NCI-H345 treated with DMSO at 0.1 percent for 48 hours (cell line): ENCODE measurements around the gene MAP2K5.
A peak's percentile ranks its signal among the peaks of the same experiment; 100 is the strongest.
"Not testable (repeated sequence)": the region's sequence is repeated elsewhere in the genome, so short reads cannot be mapped to it uniquely, and the experiment has no call there.

Source experiments
- DNase-seq: peaks from one replicate; lab custom pipeline; 2025; ENCODE audit not compliant: unreplicated experiment; lab: John Stamatoyannopoulos, UW

MAP2K5 gene

DNA sequence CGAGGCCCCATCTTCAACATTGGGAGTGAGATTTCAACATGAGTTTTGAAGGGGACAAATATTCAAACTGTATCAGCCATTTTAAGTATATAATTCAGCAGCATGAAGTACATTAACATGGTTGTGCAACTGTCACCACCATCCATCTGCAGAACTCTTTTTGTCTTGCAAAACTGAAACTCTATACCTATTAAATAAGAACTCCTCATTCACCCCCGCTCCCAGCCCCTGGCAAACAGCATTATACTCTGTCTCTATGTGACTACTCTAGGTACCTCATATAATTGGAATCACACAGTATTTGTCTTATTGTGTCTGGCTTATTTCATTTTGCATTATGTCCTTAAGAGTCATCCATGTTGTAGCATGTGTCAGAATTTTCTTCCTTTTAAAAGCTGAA is 110.1 kb downstream of the MAP2K5 start:
- DNase-seq: no peak

DNA sequence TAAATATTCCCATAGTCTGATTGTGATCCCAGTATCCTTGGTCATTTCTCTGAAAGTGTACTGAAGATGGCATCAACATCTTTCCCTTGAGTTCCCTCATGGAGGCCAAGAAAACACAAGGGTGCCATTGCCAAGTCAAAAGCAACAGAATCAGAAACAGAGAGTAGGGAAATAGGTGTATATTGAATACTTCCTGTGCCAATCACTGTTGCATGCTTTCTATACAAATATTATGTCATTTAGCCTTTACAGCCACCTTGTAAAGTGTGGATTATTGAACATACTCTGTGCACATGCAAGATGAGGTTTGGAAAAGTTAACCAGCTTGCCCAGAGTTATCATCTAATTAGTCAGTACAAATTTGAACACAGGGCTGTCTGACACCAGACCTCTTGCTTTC is 117.9 kb downstream of the MAP2K5 start:
- no peak for DNase-seq

DNA sequence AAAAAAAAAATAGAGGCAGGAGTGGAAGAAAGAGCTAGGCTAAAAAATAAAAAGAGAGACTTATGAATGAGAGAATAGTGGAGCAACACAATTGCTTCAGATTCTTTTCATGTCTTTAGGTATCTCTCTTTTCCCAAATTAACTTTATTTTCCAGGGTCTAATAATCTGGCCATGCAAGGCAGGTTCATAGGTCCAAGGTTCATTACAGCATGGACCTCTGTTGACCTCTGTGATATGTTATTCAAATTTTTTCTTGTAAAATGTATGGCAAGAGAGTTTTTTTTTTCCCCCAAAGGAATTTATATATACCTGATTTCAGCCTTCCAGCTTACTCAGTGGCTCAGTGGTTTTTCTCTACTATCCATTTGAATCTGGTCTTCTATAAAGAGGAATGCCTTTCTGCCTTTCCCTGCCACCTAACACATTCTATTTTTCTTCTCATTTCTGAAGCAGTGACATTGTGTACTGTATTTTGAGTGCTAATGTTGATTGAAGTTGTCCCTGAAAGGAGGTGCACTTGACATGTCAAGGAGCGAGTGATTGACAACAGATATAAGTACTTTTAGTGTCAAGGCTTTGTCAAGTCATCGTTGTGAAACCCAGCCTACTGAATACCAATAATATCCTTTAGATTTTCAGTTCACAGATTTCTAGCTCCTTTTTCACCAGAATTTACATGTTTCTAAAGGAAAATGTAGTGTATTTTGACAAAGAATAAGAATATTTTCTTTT is 118.5 kb downstream of the MAP2K5 start:
- no peak for DNase-seq

DNA sequence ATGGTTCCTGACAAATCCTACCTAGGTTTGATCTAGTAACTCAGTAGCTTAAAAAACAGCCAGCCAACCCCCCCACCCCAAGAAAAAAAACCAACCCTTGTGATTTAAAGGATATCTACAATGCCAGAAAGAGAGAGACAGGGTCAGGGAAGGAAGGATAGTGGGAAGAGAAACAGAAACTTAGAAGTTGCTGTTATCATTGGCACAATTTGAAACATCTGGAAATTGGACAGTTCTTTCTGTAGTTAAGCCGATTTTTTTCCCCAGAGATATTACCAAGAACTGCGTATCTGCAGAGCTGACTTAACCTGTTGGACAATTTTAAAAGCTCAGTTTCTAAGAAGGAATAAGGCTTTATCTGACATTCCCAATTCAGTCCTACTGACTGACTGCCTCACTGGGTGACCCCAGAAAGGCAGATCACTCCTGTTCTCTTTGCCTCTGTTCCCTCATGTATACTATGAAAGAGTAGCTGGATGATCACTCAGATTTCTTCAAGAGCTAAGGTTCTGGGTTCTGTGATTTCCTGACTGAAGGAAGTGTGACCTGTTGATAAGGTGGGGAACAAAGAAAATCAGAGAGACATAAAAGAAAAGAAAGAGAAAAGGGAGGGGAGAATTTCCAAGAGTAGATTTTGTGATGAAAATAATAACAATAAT is 128.3 kb downstream of the MAP2K5 start:
- DNase-seq: no peak

DNA sequence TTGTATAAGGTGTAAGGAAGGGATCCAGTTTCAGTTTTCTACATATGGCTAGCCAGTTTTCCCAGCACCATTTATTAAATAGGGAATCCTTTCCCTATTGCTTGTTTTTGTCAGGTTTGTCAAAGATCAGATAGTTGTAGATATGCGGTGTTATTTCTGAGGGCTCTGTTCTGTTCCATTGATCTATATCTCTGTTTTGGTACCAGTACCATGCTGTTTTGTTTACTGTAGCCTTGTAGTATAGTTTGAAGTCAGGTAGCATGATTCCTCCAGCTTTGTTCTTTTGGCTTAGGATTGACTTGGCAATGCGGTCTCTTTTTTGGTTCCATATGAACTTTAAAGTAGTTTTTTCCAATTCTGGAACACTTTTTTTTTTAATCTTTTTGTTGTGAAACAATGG is 130.3 kb downstream of the MAP2K5 start:
- not testable (repeated sequence) for DNase-seq

DNA sequence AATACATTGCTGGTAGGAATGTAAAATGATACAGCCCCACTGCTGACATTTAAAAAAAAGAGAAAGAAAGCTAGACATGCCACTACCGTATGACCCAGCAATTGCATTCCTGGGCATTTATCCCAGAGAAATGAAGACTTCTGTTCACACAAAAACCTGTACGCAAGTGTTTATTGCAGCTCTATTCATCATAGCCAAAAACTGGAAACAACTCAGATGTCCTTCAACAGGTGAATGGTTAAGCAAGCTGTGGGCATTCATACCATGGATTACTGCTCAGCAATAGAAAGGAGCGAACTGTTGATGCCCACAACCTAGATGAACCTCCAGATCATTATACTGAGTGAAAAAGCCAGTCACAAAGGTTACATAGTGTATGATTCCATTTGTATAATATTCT is 132.5 kb downstream of the MAP2K5 start:
- DNase-seq: no peak

DNA sequence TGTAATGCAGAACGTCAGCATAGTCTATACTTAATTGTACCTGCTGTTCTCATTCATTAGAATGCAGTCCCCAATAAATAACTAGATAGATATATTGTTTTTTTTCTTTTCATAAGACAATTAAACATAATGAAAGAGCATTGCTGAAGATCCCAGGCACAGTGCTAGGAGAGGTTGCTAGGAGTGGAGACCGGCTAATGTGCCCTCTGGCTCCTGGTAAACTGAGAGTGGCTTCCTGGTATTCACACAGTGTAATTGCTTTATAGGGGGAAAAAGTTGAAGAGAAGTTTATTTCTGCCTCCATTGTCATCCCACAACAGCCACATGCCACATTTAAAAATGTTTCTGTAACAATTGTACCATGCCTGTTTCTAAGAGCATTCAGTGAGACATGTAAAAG is 135.6 kb downstream of the MAP2K5 start:
- no peak for DNase-seq

DNA sequence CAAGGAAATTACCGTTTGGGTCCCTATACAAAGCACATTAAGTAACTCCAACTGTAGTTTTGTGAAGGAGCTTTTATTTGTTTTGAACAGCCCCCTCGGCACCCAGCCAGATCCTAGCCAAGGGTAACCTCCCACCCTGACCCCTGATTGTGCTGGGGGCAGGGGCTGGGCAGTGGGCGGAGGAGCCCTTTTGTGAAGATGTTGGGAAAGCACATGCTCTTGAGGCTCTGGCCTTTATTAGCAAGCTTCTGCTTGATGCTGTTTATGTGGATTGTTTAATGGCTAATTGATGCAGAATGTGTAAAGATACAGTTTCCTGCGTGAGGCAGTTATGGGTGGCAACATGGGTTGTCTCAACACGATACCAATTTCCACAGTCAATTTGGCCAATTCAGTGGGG is 136.5 kb downstream of the MAP2K5 start:
- DNase-seq: no peak

DNA sequence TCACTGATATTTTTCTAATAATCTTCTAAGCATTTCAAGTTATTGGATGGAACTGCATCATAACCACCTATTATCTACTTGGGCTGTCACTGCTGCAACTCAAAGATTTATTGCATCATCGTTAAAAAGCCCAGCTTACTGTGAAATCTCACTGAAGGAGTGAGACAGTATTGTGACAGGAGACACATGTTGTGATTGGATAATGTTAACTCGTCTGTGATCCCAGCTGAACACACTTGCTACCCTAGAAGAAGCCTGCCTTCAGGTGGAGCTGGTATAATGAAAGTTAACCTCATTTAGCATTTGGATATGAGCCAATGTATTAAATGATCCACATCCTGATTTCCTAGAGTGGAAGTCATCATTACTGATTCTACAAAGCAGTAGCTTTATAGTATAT is 138.1 kb downstream of the MAP2K5 start:
- peak; percentile 30 for DNase-seq

DNA sequence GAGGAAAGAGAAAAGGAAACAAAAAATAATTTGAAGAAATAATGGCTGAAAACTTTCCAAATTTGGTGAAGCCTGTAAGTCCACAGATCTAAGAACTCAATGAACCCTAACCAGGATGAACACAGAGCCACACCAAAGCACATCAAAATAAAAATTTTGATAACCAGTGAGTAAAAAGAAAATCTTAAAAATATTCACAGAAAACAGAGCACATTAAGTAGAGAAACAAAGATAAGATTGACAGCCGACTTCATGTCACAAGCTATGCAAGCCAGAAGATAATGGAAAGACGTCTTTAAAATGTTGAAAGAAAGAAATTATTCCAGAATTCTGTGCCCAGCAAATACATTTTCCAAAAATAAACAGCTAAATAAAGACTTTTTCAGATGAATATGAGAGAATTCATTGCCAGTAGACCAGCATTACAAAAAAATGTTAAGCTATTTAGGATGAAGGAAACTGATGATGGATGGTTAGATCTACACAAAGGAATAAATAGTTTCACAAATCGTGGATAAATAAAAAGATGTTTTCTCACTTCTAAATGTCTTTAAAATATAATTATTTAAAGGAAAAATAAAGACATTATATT is 142.6 kb downstream of the MAP2K5 start:
- DNase-seq: no peak

DNA sequence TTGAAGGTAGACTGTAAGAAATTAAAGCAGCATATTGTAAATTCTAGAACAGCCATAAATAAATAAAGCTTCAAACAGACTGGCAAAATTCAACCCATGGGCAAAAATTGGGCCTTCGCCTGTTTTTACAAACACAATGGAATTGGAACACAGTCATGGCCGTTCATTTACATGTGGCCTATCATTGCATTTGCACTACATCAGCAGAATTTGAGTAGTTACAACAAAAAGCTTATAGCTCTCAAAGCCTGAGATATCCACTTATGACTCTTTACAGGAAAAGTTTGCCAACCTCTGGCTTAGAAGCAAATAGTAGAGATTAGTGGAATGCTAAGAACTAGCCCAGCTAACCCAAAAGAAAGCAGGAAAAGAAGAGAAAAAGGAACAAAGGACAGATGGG is 143.2 kb downstream of the MAP2K5 start:
- DNase-seq: no peak

DNA sequence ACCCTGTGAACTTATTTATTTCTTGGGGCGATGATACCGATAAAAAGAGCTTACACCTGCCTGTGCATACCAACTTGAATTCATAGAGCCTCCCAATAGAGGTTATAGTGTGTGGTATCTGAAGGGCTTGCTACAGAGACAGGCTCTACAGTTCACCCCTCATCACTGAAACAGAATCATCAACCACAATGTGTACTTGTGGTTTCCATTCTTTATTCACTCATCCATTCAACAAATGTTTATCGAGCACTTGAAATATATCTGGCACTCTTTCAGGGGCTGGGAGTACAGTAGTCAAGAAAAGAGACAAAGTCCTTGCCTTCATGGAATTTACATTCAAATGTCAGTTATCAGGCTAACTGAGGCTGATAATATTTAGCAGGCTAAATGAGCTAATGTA is 148.4 kb downstream of the MAP2K5 start:
- peak; percentile 91 for DNase-seq

DNA sequence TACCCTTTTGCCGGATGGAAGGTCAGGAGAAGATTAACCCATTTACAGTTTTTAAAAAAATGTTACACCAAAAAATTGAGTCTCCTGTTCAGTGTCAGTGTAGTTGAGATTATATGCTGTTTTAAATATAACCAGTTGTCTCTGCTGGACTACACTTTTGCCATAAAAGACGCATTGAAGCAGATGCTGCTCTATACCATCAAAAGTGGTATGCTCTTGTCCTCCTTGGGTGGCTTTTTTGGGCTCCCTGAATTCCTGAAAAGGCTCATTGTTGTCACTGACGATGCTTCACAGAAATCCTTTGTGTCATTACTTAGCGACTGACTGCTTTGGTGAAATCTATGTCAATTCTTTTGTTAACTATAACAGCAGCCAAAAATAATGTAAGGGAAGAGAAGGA is 148.9 kb downstream of the MAP2K5 start:
- DNase-seq: no peak

DNA sequence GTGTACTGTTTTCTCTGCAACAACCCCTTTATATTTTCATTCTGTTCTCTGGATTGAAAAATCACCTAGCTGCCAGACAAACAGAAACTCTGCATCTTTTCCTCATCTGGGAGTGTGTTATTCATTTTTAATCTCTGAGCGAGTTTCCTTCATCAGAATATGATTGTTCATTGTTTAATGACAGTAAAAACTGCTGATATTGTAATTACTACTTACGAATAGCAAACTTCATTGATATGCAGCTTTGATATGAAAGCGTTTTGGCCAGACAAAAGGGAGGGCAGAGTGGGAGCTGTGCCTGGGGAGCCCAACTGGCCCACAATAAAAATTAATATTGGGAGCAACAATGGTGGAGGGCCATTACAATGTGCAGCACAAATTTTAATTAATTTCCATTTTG is 150.1 kb downstream of the MAP2K5 start:
- DNase-seq: no peak

DNA sequence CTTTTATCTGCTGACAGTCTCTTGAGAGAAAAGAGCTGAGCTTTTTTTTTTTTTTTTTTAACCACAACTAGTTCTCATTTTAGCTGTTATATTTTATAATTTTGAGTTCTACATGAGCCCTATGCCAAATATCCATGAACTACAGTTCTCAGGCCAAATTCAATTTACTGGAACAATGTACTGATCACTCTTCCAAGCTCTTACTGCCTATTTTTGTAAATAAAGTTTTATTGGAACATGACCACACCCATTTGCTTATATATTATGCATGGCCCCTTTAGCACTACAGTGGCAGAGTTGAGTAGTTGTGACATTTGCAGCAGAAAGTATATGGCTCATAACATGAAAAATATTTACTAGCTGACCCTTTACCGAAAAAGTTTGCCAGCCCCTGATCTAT is 153.6 kb downstream of the MAP2K5 start:
- DNase-seq: no peak

DNA sequence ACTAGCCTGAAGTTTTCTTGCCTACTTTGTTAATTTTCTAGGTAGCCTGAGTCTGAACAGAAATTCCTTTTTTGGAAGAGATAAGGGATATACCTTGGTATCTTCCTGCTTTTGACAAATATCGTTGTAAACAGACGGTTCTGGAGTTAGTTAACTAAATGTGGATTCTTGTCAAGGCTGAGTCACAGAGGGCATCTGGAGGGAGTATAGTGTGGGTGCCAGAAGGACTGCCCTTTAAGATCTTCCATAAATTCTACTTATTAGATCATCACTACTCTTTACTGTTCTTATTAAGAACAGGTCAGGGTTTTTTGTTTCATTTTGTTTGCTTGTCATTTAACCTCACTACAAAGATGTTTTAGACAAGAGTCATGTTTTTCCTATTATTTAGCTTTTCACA is 157.5 kb downstream of the MAP2K5 start:
- no peak for DNase-seq

DNA sequence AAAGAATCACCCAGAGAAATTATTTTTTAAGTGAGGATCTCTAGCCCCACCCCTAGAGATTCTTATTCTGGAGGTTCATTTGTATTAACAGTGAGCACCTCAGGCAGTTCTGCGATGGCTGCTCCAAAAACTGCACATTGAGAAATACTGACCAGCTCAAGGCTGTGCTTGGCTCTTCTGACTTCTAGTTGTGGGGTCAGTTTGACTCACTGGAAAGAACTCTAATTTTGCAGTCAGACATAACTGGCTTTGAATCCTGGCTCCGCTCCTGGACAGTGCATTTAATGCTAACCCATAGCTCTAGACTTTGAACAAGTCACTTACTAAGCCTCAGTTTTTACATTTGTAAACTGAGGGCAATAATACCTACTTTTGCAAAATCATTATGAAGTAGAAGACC is 159.2 kb downstream of the MAP2K5 start:
- no peak for DNase-seq

DNA sequence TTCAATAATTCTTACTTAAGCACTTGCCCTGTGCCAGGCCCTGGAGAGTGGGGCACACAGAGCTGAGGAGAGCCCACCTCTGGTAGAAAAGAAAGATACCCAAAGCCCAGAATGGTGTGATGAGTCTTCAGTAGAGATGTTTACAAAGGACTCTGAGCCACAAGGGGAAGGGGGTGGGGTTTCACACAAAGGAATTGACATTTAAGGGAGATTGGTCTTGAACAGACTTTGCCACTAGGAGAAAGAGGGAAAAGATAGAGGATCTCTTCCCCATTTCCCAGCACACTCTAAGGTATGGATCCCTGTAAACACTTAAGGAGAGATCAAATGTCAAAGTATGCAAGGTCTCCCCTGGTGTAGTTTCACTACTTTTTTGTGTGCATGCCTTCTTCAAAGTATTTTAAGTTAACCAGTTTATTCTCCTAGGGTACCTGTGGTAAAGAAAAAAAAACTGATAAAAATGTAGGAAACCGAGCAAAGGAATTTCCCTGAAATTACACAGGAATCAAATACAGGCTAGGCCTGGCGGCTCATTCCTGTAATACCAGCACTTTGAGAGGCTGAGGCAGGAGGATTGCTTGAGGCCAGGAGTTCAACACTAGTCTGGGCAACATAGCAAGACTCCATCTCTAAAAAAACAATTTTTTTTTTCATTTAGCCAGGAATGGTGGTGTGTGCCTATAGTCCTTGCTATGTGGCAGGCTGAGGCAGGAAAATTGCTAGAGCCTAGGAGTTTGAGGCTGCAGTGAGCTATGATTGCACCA is 165.2 kb downstream of the MAP2K5 start:
- DNase-seq: no peak

DNA sequence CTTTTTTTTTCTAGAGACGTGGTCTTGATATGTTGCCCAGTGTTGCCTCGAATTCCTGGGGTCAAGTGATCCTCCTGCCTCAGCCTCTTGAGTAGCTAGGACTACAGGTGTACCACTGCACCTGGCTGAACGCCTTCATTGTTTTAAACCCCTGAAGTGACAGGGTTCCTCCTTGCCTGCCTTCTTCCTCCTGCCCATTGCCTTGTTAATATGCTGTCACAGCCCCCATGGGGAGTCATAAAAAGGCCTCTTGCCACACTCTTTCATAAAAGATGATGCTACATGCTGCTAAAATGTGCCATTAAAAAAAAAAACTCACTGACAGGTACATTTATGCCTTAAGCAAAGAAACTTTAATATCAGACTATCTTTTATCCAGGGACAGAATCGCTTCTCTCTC is 166.0 kb downstream of the MAP2K5 start:
- DNase-seq: no peak

DNA sequence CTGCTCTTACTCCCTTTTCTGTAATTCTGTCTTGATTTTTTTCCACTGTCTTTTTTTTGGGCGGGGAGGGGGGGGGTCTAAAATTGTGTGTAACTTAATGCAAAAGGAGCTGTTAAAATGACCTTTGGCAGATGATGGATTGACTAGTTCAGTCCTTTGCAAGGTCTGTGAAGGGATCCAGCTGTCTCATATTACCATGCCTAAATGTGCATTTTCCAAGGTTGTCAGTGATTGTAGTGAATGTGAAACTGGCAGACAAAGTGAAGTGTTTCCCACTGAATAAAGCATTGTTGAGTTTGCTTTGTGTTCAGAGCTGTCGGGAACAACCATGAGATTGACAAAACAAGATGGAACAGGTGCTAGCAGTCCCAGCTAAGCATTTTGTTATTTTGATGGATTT is 172.7 kb downstream of the MAP2K5 start:
- DNase-seq: peak; percentile 60

DNA sequence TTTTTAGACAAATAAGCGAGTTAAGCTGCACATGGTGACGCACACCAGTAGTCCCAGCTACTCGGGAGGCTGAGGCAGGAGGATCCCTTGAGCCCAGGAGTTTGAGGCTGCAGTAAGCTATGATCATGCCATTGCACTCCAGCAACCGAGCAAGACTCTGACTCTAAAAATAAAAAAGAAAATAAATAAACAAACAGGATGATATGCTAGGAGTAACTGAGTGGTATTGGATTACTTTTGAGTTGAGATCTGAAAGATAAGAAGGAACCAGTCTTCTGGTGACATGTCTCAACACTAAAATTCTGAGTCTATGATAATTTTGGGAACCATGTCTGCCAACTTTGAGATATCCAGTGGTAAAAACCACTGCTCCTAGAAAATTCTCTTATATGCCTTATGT is 173.7 kb downstream of the MAP2K5 start:
- no peak for DNase-seq

DNA sequence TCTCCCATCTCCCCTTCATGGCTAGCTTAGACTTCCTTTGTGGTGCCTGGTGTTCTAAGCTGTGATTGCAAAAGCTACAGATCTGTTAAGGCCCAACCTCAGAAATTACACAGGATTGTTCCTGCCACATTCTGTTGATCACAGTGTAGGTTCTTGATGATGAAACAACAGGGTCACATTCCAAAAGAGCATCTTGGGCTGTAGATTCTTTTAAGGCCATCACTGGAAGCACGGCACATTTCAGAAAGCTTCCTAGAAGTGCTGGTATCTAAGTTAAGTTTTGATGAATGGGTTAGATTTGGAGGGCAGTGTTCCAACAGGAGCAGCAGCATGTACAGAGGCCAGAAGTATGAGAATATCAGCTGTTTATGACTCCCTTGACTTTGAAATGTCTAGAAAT is 175.3 kb downstream of the MAP2K5 start:
- DNase-seq: no peak
